Measurements from ENCODE around the gene LRRC14B. TPM values are rescaled to one million over a fixed set of nuclear protein-coding genes. Genes with fewer than 3 reads are reported as not detected.

LRRC14B gene
- total and polyA plus RNA-seq, 7 experiments from 2014 or later, result 0.51 TPM; not detected in 6

DNA sequence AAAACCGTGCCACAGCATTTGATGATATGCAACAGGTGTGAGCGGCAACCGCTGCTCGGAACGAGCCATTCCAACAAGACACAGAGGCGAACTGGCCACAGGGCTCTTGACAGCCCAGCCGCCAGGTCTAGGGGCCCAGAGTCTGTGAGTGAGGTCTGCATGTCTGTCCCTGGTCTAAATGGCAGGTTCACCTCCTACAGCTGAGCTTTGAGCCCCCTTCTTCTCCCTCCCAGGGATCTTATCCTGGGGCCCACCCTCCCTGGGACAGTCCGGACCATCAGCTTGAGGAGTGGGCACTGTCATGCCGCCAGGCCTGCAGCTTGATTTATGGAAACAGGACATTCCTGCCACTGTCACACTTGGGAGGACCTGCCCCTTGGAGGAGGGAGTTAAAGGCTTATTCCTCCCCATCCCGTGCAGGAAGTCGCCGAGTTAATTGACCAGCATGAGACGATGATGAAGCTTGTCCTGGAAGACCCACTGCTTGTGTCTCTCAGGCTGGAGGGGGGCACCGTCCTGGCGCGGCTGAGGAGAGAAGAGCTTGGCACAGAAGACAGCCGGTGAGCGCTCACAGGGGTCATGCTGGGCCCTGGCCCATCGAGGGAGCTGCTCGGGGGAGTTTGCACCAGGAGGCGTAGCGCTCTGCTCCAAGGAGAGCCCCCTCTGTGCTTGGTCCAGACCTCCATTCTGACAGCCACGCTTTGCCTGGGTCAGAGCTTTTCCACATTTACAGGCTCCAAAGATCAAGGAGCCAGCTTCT, 35.5 kb upstream of the LRRC14B start:
- DNase-seq (peak in 1 of 9 donors; percentile 13), ATAC-seq (no peak)
- ChIA-PET POLR2A (no interaction called here), CTCF (no interaction called here)
- H3K4me3 Mint-ChIP-seq, result no peak overlapping the region
- Histone ChIP-seq H3K27me3 (ENCODE audit: control insufficient read depth in 2 of 2, insufficient read depth in 2 of 2, low read length in 2 of 2) (no peaks in the 10 kb centered on the region), H3K27ac (ENCODE audit: low read depth, low read length) (no peak overlapping the region), H3K4me1 (ENCODE audit: control insufficient read depth in 2 of 2, insufficient read depth in 2 of 2, low read length in 2 of 2) (no peaks in the 10 kb centered on the region), H3K4me3 (ENCODE audit: low read length) (no peak overlapping the region), H3K9me3 (ENCODE audit: control insufficient read depth in 2 of 3, low read length in 3 of 3) (no peaks in the 10 kb centered on the region), H3K36me3 (ENCODE audit: control insufficient read depth in 2 of 3, insufficient read depth in 3 of 3, low read length in 3 of 3) (no peaks in the 10 kb centered on the region)
- no peaks in the 10 kb centered on the region for H3K36me3 Mint-ChIP-seq
- no peaks in the 10 kb centered on the region for H3K4me1 Mint-ChIP-seq
- peaks cover 11 to 31% (median 18%) of the 10 kb centered on the region in 5 donors for H3K27me3 Mint-ChIP-seq
- intact Hi-C loops (cut with micrococcal nuclease), result no loop called here
- H3K27ac Mint-ChIP-seq, result no peak overlapping the region
- peaks cover 0 to 1% (median 0%) of the 10 kb centered on the region in 11 donors for H3K9me3 Mint-ChIP-seq

- no peaks in the 10 kb centered on the region for H3K9me3 ChIP-seq (ENCODE audit: control insufficient read depth in 2 of 3, low read length in 3 of 3)
- H3K36me3 Mint-ChIP-seq, result no peaks in the 10 kb centered on the region
- peak in 1 of 9 donors; percentile 14 for DNase-seq
- ChIA-PET CTCF (no interaction called here), POLR2A (no interaction called here)
- H3K27me3 ChIP-seq (ENCODE audit: control insufficient read depth in 2 of 2, insufficient read depth in 2 of 2, low read length in 2 of 2), result no peaks in the 10 kb centered on the region
- no peaks in the 10 kb centered on the region for H3K4me1 Mint-ChIP-seq
- H3K9me3 Mint-ChIP-seq, result peaks cover 0 to 1% (median 0%) of the 10 kb centered on the region in 11 donors
- intact Hi-C loops (cut with micrococcal nuclease), result no loop called here
- no peak overlapping the region for H3K4me3 Mint-ChIP-seq
- no peak overlapping the region for H3K27ac ChIP-seq (ENCODE audit: low read depth, low read length)
- no peak for ATAC-seq
- no peaks in the 10 kb centered on the region for H3K4me1 ChIP-seq (ENCODE audit: control insufficient read depth in 2 of 2, insufficient read depth in 2 of 2, low read length in 2 of 2)
- H3K36me3 ChIP-seq (ENCODE audit: control insufficient read depth in 2 of 3, insufficient read depth in 3 of 3, low read length in 3 of 3), result no peaks in the 10 kb centered on the region
- H3K4me3 ChIP-seq (ENCODE audit: low read length), result no peak overlapping the region
- H3K27me3 Mint-ChIP-seq, result peaks cover 10 to 32% (median 20%) of the 10 kb centered on the region in 5 donors
- H3K27ac Mint-ChIP-seq, result no peak overlapping the region
Observed at GRCh38 chr5:156411-157072, 34.8 kb upstream of the LRRC14B start.

GRCh38 chr5:157126-157715, 34.1 kb upstream of the LRRC14B start:
- Histone ChIP-seq H3K36me3 (ENCODE audit: control insufficient read depth in 2 of 3, insufficient read depth in 3 of 3, low read length in 3 of 3) (no peaks in the 10 kb centered on the region), H3K27me3 (ENCODE audit: control insufficient read depth in 2 of 2, insufficient read depth in 2 of 2, low read length in 2 of 2) (no peaks in the 10 kb centered on the region), H3K27ac (ENCODE audit: low read depth, low read length) (no peak overlapping the region), H3K4me1 (ENCODE audit: control insufficient read depth in 2 of 2, insufficient read depth in 2 of 2, low read length in 2 of 2) (no peaks in the 10 kb centered on the region), H3K4me3 (ENCODE audit: low read length) (no peak overlapping the region), H3K9me3 (ENCODE audit: control insufficient read depth in 2 of 3, low read length in 3 of 3) (no peaks in the 10 kb centered on the region)
- ChIA-PET CTCF (no interaction called here), POLR2A (no interaction called here)
- Mint-ChIP-seq H3K9me3 (peaks cover 0 to 1% (median 0%) of the 10 kb centered on the region in 11 donors), H3K27ac (no peak overlapping the region), H3K4me1 (no peaks in the 10 kb centered on the region), H3K36me3 (no peaks in the 10 kb centered on the region), H3K4me3 (no peak overlapping the region), H3K27me3 (peaks cover 7 to 32% (median 20%) of the 10 kb centered on the region in 5 donors)
- ATAC-seq, result no peak
- peak in 1 of 9 donors; percentile 12 for DNase-seq
- intact Hi-C loops (cut with micrococcal nuclease), result no loop called here

DNA sequence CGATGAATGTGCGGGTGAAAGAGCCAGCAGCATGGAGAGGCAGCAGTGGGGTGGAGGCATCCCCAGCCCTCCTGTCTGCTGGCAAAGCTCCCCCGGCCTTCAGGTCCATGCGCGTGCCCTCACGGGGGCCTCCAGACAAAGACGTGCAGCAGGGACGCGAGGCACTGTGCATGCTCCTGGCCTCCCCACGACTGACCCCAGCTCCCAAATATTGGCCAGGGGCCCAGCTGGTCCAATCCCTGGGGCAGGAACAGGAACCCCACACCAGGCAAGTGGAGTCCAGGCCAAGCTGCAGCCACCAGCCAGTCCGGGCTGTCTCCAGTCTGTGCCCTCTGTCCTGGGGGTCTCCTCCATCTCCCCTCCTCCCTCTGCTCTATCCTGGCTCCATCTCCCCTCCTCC, 33.5 kb upstream of the LRRC14B start:
- Histone ChIP-seq H3K27me3 (ENCODE audit: control insufficient read depth in 2 of 2, insufficient read depth in 2 of 2, low read length in 2 of 2) (no peaks in the 10 kb centered on the region), H3K36me3 (ENCODE audit: control insufficient read depth in 2 of 3, insufficient read depth in 3 of 3, low read length in 3 of 3) (no peaks in the 10 kb centered on the region), H3K4me3 (ENCODE audit: low read length) (no peak overlapping the region), H3K9me3 (ENCODE audit: control insufficient read depth in 2 of 3, low read length in 3 of 3) (no peaks in the 10 kb centered on the region), H3K4me1 (ENCODE audit: control insufficient read depth in 2 of 2, insufficient read depth in 2 of 2, low read length in 2 of 2) (no peaks in the 10 kb centered on the region), H3K27ac (ENCODE audit: low read depth, low read length) (no peak overlapping the region)
- ATAC-seq, result no peak
- Mint-ChIP-seq H3K27me3 (peaks cover 3 to 32% (median 20%) of the 10 kb centered on the region in 5 donors), H3K4me3 (no peak overlapping the region), H3K4me1 (no peaks in the 10 kb centered on the region), H3K36me3 (no peaks in the 10 kb centered on the region), H3K9me3 (peaks cover 0 to 1% (median 0%) of the 10 kb centered on the region in 11 donors), H3K27ac (no peak overlapping the region)
- DNase-seq, result peak in 1 of 9 donors; percentile 11
- CTCF ChIA-PET, result no interaction called here
- intact Hi-C loops (cut with micrococcal nuclease), result no loop called here
- POLR2A ChIA-PET, result no interaction called here

GRCh38 chr5:158807-159447, 32.4 kb upstream of the LRRC14B start:
- intact Hi-C loops (cut with micrococcal nuclease), result no loop called here
- Histone ChIP-seq H3K4me3 (ENCODE audit: low read length) (no peak overlapping the region), H3K9me3 (ENCODE audit: control insufficient read depth in 2 of 3, low read length in 3 of 3) (no peaks in the 10 kb centered on the region), H3K27ac (ENCODE audit: low read depth, low read length) (no peak overlapping the region), H3K27me3 (ENCODE audit: control insufficient read depth in 2 of 2, insufficient read depth in 2 of 2, low read length in 2 of 2) (no peaks in the 10 kb centered on the region), H3K4me1 (ENCODE audit: control insufficient read depth in 2 of 2, insufficient read depth in 2 of 2, low read length in 2 of 2) (no peaks in the 10 kb centered on the region), H3K36me3 (ENCODE audit: control insufficient read depth in 2 of 3, insufficient read depth in 3 of 3, low read length in 3 of 3) (no peaks in the 10 kb centered on the region)
- Mint-ChIP-seq H3K36me3 (no peaks in the 10 kb centered on the region), H3K27me3 (peaks cover 3 to 32% (median 20%) of the 10 kb centered on the region in 5 donors), H3K4me3 (no peak overlapping the region), H3K4me1 (no peaks in the 10 kb centered on the region), H3K9me3 (peaks cover 0 to 1% (median 0%) of the 10 kb centered on the region in 11 donors), H3K27ac (peak overlapping the region in 1 of 9 donors; percentile 51)
- ChIA-PET CTCF (no interaction called here), POLR2A (no interaction called here)
- DNase-seq (peak in 1 of 9 donors; percentile 7), ATAC-seq (no peak)

DNA sequence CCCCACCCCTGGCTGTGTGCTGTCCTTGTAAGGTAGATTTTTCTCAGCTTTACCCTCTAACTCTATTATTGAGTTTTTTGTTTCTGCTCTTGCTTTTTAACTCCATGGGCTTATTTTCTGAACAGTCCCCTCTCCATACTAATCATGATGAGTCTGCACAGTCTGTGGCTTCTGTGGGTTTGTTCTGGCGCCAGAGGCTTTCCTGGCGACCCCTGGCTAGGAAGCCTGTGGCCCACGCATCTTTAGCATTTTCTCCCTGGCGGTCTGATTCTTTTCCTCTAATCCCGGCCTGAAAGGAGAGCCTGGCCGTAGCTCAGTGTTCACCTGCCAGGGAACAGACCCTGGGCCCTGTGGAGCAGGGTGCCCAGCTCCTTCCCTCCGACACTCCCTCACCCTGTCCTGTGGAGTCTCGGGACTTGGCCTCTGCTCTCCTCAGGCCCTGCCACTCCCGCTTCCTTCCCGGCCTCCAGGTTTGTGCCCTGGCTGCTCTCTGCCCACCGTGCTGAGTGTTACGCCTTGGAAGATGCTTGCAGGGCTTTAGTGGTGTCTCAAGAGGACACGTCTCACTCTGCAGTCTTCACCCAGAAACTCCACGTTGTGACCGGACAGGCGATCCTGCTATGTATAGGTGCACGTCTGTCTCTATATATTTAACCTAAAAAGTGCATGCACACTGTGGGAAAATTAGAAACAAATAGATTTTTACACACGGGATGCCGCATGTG, 31.7 kb upstream of the LRRC14B start:
- POLR2A ChIA-PET, result no interaction called here

More for the DNA sequence above, 31.7 kb upstream of the LRRC14B start:
- no peaks in the 10 kb centered on the region for H3K36me3 Mint-ChIP-seq
- H3K36me3 ChIP-seq (ENCODE audit: control insufficient read depth in 2 of 3, insufficient read depth in 3 of 3, low read length in 3 of 3), result no peaks in the 10 kb centered on the region
- H3K27ac Mint-ChIP-seq, result peak overlapping the region in 1 of 9 donors; percentile 33
- H3K9me3 ChIP-seq (ENCODE audit: control insufficient read depth in 2 of 3, low read length in 3 of 3), result no peaks in the 10 kb centered on the region
- H3K9me3 Mint-ChIP-seq, result peaks cover 0 to 1% (median 0%) of the 10 kb centered on the region in 11 donors
- H3K4me3 ChIP-seq (ENCODE audit: low read length), result no peak overlapping the region
- CTCF ChIA-PET, result no interaction called here
- H3K4me3 Mint-ChIP-seq, result no peak overlapping the region
- H3K27ac ChIP-seq (ENCODE audit: low read depth, low read length), result no peak overlapping the region
- no peaks in the 10 kb centered on the region for H3K27me3 ChIP-seq (ENCODE audit: control insufficient read depth in 2 of 2, insufficient read depth in 2 of 2, low read length in 2 of 2)
- DNase-seq, result no peak
- H3K4me1 Mint-ChIP-seq, result no peaks in the 10 kb centered on the region
- no peaks in the 10 kb centered on the region for H3K4me1 ChIP-seq (ENCODE audit: control insufficient read depth in 2 of 2, insufficient read depth in 2 of 2, low read length in 2 of 2)
- H3K27me3 Mint-ChIP-seq, result peaks cover 3 to 30% (median 20%) of the 10 kb centered on the region in 5 donors
- intact Hi-C loops (cut with micrococcal nuclease), result no loop called here
- no peak for ATAC-seq

Data from naive thymus-derived CD4-positive, alpha-beta T cell (primary cell).